ENCODE results near the gene ADARB2. TPM values are rescaled to one million over a fixed set of nuclear protein-coding genes. Genes with fewer than 3 reads are reported as not detected.
"Not testable (repeated sequence)": the region's sequence is repeated elsewhere in the genome, so short reads cannot be mapped to it uniquely, and the experiment has no call there.

ADARB2 gene
- total RNA-seq, 1 donor from 2014 or later: 0.10 TPM

DNA sequence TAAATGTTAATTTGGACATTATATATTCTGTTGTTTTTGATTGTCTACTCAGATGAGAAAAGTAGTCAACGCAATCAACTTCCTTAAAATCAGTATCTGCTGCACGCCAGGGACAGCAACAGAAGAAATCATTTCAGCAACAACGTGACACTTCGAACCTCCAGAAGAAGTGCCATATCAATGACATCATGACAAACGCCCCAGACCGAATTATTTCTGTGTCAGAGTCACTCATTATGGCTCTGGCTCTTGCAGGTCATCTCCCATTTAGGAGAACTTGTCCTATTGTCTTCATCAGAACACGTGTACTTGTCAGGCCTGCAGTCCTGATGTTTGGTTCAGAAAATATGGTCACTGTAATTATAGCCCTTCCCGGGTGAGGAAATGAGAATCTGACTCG is 276.3 kb downstream of the ADARB2 start:
- DNase-seq: no peak

DNA sequence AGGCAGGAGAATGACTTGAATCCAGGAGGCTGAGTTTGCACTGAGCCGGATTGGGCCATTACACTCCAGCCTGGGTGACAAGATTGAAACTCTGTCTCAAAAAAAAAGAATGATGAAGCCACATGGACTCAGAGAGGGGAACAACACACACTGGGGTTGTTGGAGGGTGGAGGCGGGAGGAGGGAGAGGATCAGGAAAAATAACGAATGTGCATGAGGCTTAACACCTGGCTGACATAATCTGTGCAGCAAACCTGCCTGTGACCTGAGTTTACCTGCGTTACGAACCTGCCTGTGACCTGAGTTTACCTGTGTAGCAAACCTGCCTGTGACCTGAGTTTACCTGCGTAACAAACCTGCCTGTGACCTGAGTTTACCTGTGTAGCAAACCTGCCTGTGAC is 277.7 kb downstream of the ADARB2 start:
- DNase-seq: not testable (repeated sequence)

DNA sequence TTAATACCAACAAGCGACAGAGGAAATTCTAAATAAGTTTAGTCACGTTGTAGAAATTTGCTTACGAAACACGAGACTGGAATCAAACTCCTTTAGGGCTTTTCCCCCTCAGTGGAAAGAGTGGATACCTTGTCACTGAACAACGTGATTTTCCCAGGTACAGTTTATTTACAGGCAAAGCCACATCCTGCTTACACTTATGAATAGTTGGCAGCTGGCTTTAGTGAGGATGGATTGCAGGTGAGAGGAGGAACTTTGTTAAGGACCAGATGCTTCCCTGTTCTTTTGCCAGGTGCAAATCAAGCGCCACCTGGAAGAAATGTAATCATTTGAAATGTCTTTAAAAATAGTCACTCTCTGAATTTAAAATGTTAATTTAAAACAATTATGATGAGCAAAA is 282.4 kb downstream of the ADARB2 start:
- peak; percentile 63 for DNase-seq

DNA sequence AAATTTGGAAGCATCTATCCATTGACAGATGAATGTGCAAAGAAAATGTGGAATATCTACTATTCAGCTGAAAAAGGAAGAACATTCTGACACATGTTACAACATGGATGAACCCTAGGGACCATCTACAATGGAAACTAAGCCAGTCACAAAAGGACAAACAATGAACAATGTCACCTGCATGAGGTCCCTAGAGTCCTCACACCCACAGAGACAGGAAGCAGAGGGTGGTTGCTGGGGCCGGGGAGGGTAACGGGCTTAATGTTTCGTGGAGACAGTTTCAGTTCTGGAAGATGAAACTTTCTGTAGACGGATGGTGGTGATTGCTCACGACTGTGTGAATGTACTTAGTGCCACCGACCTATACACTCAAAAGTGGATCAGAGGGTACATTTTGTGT is 282.9 kb downstream of the ADARB2 start:
- no peak for DNase-seq

DNA sequence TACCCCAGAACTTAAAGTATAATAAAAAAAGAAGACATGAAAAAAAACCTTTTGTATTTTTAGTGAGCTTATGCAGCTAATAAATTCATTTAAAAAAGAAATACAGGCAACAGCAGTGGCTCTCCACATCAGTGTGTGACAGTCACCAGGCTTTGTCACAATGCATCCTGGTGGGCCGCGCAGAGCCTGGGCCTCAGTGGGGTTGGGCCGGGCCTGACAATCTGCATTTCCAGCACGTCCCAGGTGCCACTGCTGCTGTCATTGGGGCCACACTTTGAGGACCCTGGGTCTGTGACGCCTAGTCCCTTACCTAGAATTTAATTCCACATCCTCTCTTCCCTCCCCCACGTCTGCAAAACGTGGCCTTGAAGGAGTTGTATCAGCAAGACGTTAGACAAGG is 284.5 kb downstream of the ADARB2 start:
- no peak for DNase-seq

DNA sequence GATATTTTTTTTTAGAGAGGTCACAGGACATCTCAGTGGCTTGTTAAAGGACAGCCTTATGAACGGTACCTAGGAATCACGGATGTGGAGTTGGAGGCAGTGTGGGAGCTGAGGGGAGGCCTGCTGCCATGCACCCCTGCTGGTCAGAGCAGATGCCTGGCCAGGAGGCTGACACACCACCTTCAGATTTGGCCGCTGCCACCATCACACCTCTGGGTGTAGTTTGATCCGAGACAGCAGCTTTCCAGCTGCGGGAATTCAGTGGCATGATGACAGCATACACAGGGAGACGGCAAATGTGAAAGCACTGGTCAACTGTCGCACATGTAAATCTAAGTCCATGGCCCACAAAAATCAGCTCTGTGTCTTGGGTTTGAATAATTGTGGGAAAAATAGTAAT is 285.4 kb downstream of the ADARB2 start:
- DNase-seq: no peak

DNA sequence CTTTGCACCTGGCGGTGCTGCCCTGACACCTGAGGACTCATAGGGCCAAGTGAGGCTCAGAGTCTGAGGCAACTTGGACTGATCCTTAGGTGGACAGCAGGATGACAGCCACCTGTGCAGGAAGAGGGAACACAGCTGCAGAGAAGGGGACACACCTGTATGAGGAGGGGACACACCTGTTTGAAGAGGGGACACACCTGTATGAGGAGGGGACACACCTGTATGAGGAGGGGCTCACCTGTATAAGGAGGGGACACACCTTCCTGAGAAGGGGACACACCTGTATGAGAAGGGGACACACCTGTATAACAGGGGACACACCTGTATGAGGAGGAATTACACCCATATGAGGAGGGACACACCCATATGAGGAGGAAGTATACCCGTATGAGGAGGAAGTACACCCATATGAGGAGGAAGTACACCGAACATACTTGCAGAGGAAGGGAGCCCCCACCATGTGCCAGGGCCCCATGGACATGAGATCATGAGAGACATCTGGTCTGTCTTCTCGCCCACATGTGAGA is 285.9 kb downstream of the ADARB2 start:
- no peak for DNase-seq

DNA sequence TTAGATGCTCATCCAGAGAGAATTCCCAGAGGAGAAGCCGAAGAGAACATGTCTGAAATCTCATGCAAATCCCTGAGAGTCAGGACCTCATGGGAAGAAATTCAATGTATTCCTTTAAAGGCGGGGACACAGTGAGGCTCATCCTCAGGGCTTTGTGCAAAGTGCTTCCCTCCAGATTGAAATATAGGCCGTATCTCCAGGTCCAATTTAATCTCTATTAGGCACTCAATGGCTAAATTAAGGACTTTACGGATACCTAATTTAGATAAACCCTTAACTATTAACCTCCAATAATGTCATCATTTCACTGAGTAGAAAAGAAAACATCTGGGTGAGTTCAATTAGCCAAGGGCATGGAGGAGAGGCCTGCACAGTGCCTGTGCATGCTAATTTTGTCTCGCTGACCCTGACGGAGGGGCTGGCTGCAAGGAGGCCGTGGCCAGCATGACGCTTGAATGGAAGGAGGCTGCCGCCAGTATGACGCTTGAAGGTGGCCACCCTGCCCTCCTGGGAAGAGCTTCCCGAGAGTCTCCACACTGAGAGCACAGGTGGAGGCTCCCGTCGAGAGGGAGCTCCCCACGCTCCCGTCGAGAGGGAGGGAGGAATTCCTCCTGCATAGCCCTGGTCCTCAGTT is 287.6 kb downstream of the ADARB2 start:
- DNase-seq: no peak

DNA sequence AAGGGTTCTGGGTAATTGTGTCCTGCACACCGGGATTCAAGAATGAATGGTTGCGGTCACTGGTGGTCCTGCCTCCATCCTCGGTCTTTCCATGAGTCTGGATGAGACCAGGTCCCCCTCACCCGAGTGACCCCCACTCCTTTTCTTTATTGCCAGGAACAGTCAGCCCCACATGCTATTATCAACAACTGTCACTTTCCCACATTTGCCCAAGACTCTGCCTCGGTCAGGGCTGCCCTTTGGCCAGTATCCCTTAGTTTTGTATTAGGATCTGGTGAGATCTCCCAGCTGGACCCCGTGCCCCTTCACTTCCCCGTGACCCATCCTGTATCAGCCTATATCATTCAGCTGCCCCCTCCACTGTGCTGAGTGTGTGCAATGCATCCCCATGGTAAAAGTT is 288.3 kb downstream of the ADARB2 start:
- DNase-seq: no peak

DNA sequence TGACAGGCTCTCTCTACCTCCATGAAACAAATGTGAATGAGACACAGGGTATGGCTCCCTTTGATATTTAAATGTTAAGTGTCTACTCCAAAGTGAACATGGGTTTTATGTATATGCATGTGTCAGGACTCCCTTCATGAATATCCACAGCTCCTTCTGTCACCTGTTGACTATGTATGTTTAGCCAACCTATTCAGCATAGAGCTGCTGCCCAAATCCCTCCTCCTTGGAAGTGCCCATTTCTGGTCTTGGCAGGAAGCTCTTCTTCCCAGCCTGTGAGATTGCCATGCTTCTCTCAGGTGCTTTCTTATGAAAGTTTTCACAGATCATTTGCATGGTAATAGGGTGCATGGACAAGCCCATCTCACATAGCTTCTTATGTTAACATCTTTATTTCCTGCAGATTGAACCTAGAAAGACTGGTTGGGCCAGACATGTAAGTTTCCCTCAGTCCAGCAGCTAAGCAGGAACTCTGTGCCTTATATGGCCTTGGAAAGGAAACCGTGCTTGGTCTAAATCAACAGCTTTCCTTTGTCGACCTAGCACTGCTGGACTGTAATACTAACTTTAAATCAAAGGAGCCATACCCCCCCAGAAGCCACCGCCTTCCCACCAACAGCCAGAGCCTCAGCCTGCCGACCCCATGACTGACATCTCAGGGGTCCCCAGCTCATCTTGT is 288.9 kb downstream of the ADARB2 start:
- peak; percentile 22 for DNase-seq

DNA sequence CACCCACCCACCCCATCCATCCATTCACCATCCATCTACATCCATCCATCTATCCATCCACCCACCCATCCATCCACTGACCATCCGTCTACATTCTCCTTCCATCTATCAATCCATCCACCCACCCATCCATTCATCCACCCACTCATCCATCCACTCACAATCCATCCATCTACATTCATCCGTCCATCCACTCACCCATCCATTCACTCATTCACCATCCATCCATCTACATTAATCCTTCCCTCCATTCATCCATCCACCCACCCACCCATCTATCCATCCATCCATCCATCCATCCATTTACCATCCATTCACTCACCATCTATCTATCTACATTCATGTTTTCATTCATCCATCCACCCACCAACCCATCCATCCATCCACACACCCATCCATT is 292.5 kb downstream of the ADARB2 start:
- DNase-seq: no peak

DNA sequence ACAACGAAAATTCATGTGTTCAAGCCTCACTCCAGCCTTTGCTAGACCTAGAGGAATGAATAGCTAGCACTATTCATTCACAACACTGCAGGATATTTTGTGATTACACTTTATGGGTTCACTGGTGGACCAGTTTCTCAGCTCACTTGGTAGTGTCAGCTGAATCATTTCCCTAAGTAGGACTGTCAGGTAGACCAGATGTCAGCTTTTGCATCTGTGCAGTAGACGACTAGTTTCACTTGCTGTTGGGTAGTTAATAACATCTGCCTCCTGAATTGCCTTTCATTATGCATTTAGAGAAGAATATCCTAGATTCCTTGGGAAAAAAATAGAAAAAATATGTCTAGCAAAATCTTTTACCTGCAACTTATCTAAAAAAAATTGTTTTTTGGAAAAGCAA is 296.4 kb downstream of the ADARB2 start:
- DNase-seq: no peak

DNA sequence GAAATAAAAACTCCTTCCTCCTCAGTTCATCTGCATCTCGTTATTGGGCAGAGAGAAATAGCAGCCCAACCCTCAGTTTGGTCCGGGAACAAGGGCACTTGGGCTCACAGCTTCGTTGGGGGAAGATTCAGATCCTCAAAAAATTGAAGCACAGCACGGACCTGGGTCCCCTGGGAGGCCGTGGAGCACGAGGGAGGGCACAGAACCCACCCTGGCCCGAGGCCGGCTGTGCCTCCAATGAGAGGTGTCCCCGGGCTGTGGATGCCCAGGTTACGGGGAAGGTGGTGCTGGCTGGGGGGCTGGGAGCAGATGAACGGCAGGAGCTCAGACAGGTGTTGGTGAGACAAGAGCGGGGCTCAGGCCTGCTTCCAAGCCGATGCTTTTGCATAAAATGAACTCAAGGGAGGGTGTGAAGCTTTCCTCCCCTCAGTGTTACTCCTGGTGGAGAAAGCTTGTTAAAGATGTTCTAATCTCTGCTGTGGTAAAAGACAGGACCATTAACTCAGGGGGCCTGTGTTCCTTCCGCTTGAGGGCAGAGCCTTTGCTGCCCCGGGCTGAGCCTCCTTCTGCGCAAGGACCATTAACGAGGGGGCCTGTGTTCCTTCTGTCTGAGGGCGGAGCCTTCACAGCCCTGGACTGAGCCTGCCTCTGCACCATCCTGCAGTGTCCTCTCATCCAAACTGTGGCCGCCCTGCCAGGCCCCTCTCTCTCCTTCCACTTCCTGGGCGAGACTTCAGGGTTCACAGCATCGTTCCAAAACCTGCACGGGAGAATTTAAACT is 302.2 kb downstream of the ADARB2 start:
- DNase-seq: no peak

DNA sequence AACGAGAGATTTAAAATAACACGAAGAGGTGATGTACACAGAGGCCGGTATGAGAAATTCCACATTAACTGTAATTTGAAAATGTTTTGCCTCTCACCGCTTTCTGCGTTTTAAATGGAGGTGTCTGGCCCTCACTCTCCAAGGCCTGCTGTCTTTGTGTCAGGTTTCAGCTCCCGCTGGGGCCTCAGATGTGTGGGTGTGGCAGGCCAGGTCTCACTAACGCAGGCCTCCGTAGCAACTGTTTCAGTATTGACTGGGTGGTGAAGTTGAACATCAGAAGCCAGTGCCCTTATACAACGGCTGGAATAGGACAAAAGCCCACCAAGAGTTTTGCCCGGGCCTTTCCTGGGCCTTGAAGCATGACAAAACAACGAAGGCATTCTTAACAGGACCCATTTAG is 303.1 kb downstream of the ADARB2 start:
- no peak for DNase-seq

DNA sequence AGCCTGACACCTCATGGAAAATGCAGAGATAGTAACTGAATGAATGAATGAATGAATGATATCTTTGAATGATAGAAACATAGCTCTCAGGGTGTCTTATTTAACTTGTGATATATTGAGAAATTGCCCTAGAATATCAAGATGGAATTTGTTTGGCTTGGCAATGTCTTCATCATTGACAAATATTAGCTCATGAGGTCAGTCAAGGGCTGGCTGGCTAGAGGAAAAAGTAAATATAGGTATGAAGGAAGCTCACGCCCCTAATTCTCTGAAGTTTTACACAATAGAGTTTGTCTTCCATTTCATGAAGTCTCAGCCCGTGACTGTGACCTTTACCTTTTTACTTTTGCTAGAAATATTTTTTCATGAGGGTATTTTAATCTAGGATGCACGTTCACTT is 305.2 kb downstream of the ADARB2 start:
- no peak for DNase-seq

DNA sequence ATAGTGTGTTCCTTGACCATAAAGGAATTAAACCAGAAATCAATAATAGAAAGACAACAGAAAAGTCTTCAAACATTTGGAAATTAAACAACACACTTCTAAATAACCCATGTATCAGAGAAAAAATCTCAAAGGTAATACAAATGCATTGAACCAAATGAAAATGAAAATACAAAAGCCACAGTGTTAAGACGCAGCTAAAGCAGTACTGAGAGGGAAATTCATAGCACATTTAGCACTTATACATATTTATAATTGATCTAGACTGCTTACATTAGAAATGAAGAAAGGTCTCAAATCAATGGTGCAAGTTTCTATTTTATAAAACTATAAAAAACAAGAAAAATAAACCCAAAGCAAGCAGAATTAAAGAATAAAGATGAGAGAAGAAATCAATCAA is 306.1 kb downstream of the ADARB2 start:
- DNase-seq: no peak

DNA sequence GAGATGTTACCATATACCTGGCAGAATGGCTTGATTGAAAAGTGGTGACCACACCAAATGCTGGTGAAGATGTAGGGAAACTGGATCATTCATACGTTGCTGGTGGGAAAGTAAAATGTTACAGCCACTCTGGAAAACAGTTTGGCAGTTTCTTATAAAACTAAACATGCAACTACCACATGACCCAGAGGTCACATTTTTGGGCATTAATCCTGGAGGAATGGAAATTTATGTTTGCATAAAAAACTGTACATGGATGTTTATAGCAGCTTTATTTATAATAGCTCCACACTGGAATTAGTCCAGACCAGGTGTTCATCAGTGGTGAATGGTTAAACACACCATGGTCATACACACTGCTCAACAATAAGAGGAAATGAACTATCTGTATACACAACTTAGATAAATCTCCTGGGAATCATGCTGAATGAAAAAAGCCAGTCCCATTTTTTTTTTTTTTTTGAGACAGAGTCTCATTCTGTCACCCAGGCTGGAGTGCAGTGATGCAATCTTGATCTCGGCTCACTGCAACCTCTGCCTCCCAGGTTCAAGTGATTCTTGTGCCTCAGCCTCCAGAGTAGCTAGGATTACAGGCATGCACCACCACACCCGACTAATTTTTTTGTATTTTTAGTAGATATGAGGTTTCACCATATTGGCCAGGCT is 309.7 kb downstream of the ADARB2 start:
- peak; percentile 24 for DNase-seq

DNA sequence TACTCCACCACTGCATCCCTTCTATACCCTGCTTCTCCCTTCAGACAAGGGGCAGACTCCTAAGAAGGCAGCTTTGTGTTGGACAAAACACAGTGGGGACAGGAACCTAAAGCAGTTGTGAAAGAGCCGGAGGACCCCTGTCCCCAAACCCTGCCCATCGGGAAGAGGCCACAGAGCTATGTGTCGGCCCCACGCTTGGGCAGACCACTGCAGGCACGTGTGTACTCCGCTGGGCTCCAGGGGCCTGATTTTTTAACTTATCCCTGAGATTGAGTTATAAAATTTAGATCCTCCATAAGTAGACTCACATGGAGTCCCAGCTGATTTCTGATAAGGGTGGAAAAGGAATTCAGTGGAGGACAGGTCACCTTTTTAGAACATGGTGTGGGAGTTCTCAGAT is 310.5 kb downstream of the ADARB2 start:
- no peak for DNase-seq

DNA sequence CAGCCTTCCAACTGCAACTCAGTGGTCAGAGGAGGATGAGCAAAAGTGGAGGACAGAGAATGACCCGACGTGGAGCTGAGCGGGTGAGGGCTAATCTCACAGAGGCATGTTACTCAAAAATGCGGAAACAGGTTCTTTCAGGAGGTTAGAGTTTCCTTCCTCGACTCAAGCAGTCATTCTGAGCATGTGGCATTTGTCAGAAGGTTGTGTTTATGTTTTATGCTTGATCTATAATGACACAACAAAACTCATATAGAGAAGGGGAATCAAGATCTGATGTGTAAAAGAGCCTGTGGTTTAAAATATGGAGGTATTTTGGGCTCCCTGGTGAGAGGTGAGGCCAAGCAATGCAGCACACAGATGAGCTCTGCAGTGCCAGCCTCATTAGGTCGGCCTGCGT is 311.4 kb downstream of the ADARB2 start:
- no peak for DNase-seq

DNA sequence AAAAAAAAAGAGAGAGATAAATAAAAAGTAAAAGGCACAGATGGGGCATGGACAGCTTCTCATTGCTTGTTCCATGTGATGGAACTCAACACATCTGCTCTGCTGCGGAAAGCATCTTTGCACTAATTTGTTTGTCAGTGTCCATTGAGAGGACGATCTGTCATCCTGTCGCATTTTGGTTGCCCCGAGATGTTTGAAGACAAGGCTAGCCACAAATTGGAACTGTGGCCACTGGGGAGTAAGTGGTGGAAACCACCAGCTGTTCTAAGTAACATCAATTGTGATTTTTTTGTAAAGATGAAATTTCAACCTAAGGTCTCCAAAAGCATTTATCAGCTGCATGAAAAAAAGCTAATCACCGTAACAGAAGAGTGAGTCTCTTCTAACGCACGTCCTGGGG is 312.7 kb downstream of the ADARB2 start:
- no peak for DNase-seq

DNA sequence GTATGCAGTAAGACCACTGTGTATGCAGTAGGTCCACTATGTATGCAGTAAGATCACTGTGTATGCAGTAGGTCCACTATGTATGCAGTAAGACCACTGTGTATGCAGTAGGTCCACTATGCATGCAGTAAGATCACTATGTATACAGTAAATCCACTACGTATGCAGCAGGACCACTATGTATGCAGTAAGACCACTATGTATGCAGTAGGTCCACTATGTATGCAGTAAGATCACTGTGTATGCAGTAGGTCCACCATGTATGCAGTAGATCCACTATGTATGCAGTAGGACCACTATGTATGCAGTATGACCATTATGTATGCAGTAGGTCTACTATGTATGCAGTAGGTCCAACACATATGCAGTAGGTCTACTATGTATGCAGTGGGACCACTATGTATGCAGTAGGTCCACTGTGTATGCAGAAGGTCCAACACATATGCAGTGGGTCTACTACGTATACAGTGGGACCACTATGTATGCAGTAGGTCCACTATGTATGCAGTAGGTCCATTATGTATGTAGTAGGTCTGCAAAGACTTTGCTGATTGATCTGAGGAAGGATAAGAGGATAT is 313.6 kb downstream of the ADARB2 start:
- no peak for DNase-seq

DNA sequence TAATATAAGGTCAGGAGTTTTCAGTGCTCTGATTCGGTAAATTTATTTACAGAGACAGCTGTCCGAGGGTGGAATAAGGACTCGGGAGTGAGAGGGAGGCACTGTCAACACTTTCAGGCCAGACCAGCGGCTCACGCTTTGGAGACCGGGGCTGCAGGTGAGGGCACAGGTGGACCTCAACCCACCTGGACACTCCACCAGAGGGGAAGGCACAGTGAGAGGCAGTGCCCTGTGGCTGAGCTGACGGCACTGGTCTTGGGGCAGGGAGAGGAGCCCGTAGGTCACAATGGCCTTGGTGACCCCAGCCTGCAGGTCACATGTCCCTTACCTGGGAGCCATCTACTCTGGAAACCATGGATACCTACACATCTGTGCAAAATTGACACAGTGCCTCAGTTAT is 315.1 kb downstream of the ADARB2 start:
- no peak for DNase-seq
